DOHH2 (cell line): Measurements from ENCODE around the gene NBPF1.
"Not testable (repeated sequence)": the region's sequence is repeated elsewhere in the genome, so short reads cannot be mapped to it uniquely, and the experiment has no call there.

Source experiments
- EZH2phosphoT487 ChIP-seq: fragments of 200-600 bp; sonication (generic); IDR thresholded peaks from 2 replicates; pipeline ENCODE4 v1.6.1; 2017; ENCODE audit warnings: borderline replicate concordance, mild to moderate bottlenecking, antibody characterized with exemption, low read length, moderate library complexity, mixed read lengths
- TF ChIP-seq, protein P1 (sequence below): fragments of 200-600 bp; sonication (generic); IDR thresholded peaks from one replicate; pipeline ENCODE4 v1.5.1; 2014; ENCODE audit warnings: antibody characterized with exemption, mild to moderate bottlenecking, low read depth, low read length; ENCODE audit not compliant: poor library complexity, severe bottlenecking

DNA sequence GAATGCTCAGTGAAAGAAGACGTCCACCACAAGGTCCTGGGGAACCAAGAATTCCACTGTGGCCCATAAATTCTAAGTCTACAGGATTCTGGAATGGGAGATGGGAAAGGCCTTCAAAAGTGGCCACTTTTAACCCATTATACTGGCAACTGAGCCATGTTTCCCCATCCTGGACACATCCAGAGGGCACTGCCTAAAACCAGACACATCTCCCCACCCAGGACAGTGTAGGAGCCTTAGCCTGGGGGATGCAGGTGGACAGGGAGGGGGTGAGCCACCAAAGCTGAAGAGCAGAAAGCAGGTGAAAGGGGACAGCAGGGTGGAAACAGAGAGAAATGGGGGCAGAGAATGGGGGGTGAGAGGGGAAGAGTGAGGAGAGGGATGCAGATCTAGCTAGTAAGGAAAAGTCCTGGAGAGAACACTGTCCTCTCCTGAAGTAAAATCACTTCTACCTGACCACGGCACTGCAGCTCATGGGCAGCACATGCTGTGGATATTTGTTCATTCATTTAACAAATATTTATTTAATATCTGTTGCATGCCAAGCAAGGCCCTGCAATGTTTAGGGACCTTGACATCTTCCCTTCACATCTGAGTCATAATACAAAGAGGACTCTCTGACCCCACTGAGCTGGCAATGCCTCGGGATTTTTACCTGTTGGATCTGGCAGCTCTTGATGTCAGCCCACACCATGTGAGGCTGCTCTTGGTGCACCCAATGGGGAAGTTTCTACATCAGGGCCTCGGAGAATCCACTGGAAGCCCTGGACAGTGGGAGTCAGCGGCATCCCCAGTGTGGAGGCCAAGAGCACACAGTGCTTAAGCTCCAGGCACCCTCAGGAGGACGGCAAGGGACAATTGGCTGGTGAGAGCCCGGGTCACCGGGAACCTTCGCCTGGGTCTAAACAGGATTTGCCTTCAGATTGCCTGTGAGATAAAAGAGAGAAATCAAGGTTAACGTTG lies 5.2 kb downstream of the NBPF1 start:
- TF ChIP-seq, protein P1, sequence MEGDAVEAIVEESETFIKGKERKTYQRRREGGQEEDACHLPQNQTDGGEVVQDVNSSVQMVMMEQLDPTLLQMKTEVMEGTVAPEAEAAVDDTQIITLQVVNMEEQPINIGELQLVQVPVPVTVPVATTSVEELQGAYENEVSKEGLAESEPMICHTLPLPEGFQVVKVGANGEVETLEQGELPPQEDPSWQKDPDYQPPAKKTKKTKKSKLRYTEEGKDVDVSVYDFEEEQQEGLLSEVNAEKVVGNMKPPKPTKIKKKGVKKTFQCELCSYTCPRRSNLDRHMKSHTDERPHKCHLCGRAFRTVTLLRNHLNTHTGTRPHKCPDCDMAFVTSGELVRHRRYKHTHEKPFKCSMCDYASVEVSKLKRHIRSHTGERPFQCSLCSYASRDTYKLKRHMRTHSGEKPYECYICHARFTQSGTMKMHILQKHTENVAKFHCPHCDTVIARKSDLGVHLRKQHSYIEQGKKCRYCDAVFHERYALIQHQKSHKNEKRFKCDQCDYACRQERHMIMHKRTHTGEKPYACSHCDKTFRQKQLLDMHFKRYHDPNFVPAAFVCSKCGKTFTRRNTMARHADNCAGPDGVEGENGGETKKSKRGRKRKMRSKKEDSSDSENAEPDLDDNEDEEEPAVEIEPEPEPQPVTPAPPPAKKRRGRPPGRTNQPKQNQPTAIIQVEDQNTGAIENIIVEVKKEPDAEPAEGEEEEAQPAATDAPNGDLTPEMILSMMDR, result not testable (repeated sequence)
- not testable (repeated sequence) for TF ChIP-seq EZH2phosphoT487
